NOMO-1 (cell line): ENCODE measurements around the gene RGPD8.
"Not testable (repeated sequence)": the region's sequence is repeated elsewhere in the genome, so short reads cannot be mapped to it uniquely, and the experiment has no call there.

ENCODE experiments used
- DNase-seq, 2 experiments: peaks; one replicate each; lab custom pipeline; 2025; ENCODE audit not compliant: unreplicated experiment in 2 of 2; lab: John Stamatoyannopoulos, UW

RGPD8 gene

GRCh38 chr2:112435716-112436431, 2.4 kb upstream of the RGPD8 start:
- not testable (repeated sequence) for DNase-seq

- DNase-seq = not testable (repeated sequence)
These were observed 1.7 kb upstream of the RGPD8 start for GRCh38 chr2:112434890-112435715.

- DNase-seq = no peak
These were observed 686 bp upstream of the RGPD8 start for GRCh38 chr2:112433932-112434730.

- not testable (repeated sequence) for DNase-seq
These were observed 538 bp downstream of the RGPD8 start for GRCh38 chr2:112432735-112433479.

GRCh38 chr2:112432390-112432734, 1.1 kb downstream of the RGPD8 start:
- DNase-seq = not testable (repeated sequence)

GRCh38 chr2:112431587-112432295, 1.7 kb downstream of the RGPD8 start:
- DNase-seq = not testable (repeated sequence)

GRCh38 chr2:112424553-112424952, 8.9 kb downstream of the RGPD8 start:
- not testable (repeated sequence) for DNase-seq

- DNase-seq = not testable (repeated sequence)
These were observed 16.6 kb downstream of the RGPD8 start for GRCh38 chr2:112416860-112417259.

GRCh38 chr2:112360055-112360454, 73.4 kb downstream of the RGPD8 start:
- not testable (repeated sequence) for DNase-seq

GRCh38 chr2:112354335-112354734, 79.1 kb downstream of the RGPD8 start:
- DNase-seq = not testable (repeated sequence)

- not testable (repeated sequence) for DNase-seq
These were observed 80.4 kb downstream of the RGPD8 start for GRCh38 chr2:112352809-112353603.

GRCh38 chr2:112352292-112352691, 81.2 kb downstream of the RGPD8 start:
- DNase-seq = not testable (repeated sequence)

- DNase-seq = no peak
These were observed 88.1 kb downstream of the RGPD8 start for GRCh38 chr2:112345030-112346027.

GRCh38 chr2:112343827-112344585, 89.4 kb downstream of the RGPD8 start:
- no peak for DNase-seq

GRCh38 chr2:112342067-112342550, 91.3 kb downstream of the RGPD8 start:
- DNase-seq = no peak

GRCh38 chr2:112340475-112341267, 92.8 kb downstream of the RGPD8 start:
- DNase-seq = no peak
